DMS153 (cell line): Measurements from ENCODE around the gene ZBTB20.
A peak's percentile ranks its signal among the peaks of the same experiment; 100 is the strongest.

Experiments
- DNase-seq: peaks from one replicate; lab custom pipeline; 2025; lab: John Stamatoyannopoulos, UW

Gene ZBTB20

GRCh38 chr3:115087512-115087911 is 59.6 kb downstream of the ZBTB20 start:
- no peak for DNase-seq

GRCh38 chr3:115086344-115086743 is 60.7 kb downstream of the ZBTB20 start:
- DNase-seq, result no peak

- no peak for DNase-seq
Measured at GRCh38 chr3:115085197-115085865, 61.8 kb downstream of the ZBTB20 start.

- DNase-seq, result no peak
Measured at GRCh38 chr3:115084686-115085085, 62.4 kb downstream of the ZBTB20 start.

- DNase-seq, result no peak
Measured at GRCh38 chr3:115082260-115082659, 64.8 kb downstream of the ZBTB20 start.

- no peak for DNase-seq
Measured at GRCh38 chr3:115081444-115081843, 65.6 kb downstream of the ZBTB20 start.

- DNase-seq, result no peak
Measured at GRCh38 chr3:115077501-115078250, 69.4 kb downstream of the ZBTB20 start.

- no peak for DNase-seq
Measured at GRCh38 chr3:115074502-115074901, 72.6 kb downstream of the ZBTB20 start.

GRCh38 chr3:115072265-115073021 is 74.6 kb downstream of the ZBTB20 start:
- DNase-seq, result peak; percentile 68

- DNase-seq, result no peak
Measured at GRCh38 chr3:115071601-115072000, 75.5 kb downstream of the ZBTB20 start.

GRCh38 chr3:115071166-115071565 is 75.9 kb downstream of the ZBTB20 start:
- DNase-seq, result no peak

- no peak for DNase-seq
Measured at GRCh38 chr3:115068799-115069198, 78.3 kb downstream of the ZBTB20 start.

GRCh38 chr3:115062412-115062956 is 84.6 kb downstream of the ZBTB20 start:
- no peak for DNase-seq

- no peak for DNase-seq
Measured at GRCh38 chr3:115062009-115062408, 85.1 kb downstream of the ZBTB20 start.

- DNase-seq, result no peak
Measured at GRCh38 chr3:115052906-115053305, 94.2 kb downstream of the ZBTB20 start.

GRCh38 chr3:115042351-115042750 is 104.7 kb downstream of the ZBTB20 start:
- no peak for DNase-seq

- DNase-seq, result no peak
Measured at GRCh38 chr3:115040673-115041286, 106.3 kb downstream of the ZBTB20 start.

GRCh38 chr3:115040246-115040645 is 106.8 kb downstream of the ZBTB20 start:
- DNase-seq, result no peak

- DNase-seq, result no peak
Measured at GRCh38 chr3:115038817-115039216, 108.3 kb downstream of the ZBTB20 start.

GRCh38 chr3:115022835-115023398 is 124.2 kb downstream of the ZBTB20 start:
- DNase-seq, result no peak

- no peak for DNase-seq
Measured at GRCh38 chr3:115022199-115022598, 124.9 kb downstream of the ZBTB20 start.

GRCh38 chr3:115021061-115021460 is 126.0 kb downstream of the ZBTB20 start:
- DNase-seq, result no peak
